Dendritic cell treated with granulocyte-macrophage colony-stimulating factor and Interleukin-4, amounts not matched to agents 40 ng/mL and 50 ng/mL, for 4 days (primary cell): Measurements from ENCODE around the gene SYNPO2.

Source experiments
- H3K27ac Mint-ChIP-seq: one replicate; pipeline ENCODE4 v1.8.0; 2022; ENCODE audit warnings: mild to moderate bottlenecking, mixed read lengths
- H3K27me3 Mint-ChIP-seq: one replicate; pipeline ENCODE4 v1.8.0; 2022; ENCODE audit warnings: mild to moderate bottlenecking, mixed read lengths
- H3K36me3 Mint-ChIP-seq: one replicate; pipeline ENCODE4 v1.8.0; 2022; ENCODE audit warnings: low read depth, mixed read lengths
- H3K4me1 Mint-ChIP-seq: one replicate; pipeline ENCODE4 v1.8.0; 2022; ENCODE audit warnings: low read depth, mixed read lengths
- H3K4me3 Mint-ChIP-seq: one replicate; pipeline ENCODE4 v1.8.0; 2022; ENCODE audit warnings: mild to moderate bottlenecking, moderate library complexity, mixed read lengths
- H3K9me3 Mint-ChIP-seq: one replicate; pipeline ENCODE4 v1.8.0; 2022; ENCODE audit warnings: mixed read lengths
- intact Hi-C: fragments of 100-400 bp; cut with micrococcal nuclease; formaldehyde crosslinking; loops from one replicate; pipeline ENCODE4 v1.15.0; 2022

SYNPO2 gene

GRCh38 chr4:118931786-118932185, 43.1 kb downstream of the SYNPO2 start:
- H3K36me3 Mint-ChIP-seq: no peaks in the 10 kb centered on the region
- H3K9me3 Mint-ChIP-seq: no peaks in the 10 kb centered on the region
- no peak overlapping the region for H3K27ac Mint-ChIP-seq
- peaks cover 5% of the 10 kb centered on the region for H3K4me1 Mint-ChIP-seq
- H3K27me3 Mint-ChIP-seq: no peaks in the 10 kb centered on the region
- H3K4me3 Mint-ChIP-seq: no peak overlapping the region
- intact Hi-C loops: no loop called here

- Mint-ChIP-seq H3K27ac (no peak overlapping the region), H3K9me3 (no peaks in the 10 kb centered on the region), H3K4me1 (peaks cover 5% of the 10 kb centered on the region), H3K4me3 (no peak overlapping the region), H3K36me3 (no peaks in the 10 kb centered on the region), H3K27me3 (no peaks in the 10 kb centered on the region)
- intact Hi-C loops: no loop called here
These were observed 47.2 kb downstream of the SYNPO2 start for GRCh38 chr4:118935819-118936218.

GRCh38 chr4:118936406-118936805, 47.8 kb downstream of the SYNPO2 start:
- Mint-ChIP-seq H3K36me3 (no peaks in the 10 kb centered on the region), H3K4me3 (no peak overlapping the region), H3K9me3 (no peaks in the 10 kb centered on the region), H3K4me1 (peaks cover 5% of the 10 kb centered on the region), H3K27ac (no peak overlapping the region), H3K27me3 (no peaks in the 10 kb centered on the region)
- intact Hi-C loops: no loop called here

- H3K36me3 Mint-ChIP-seq: no peaks in the 10 kb centered on the region
- H3K4me3 Mint-ChIP-seq: no peak overlapping the region
- H3K9me3 Mint-ChIP-seq: no peaks in the 10 kb centered on the region
- intact Hi-C loops: no loop called here
- no peak overlapping the region for H3K27ac Mint-ChIP-seq
- H3K4me1 Mint-ChIP-seq: peaks cover 5% of the 10 kb centered on the region
- H3K27me3 Mint-ChIP-seq: no peaks in the 10 kb centered on the region
These were observed 50.6 kb downstream of the SYNPO2 start for GRCh38 chr4:118939169-118939783.

GRCh38 chr4:118941149-118941548, 52.5 kb downstream of the SYNPO2 start:
- Mint-ChIP-seq H3K4me3 (no peak overlapping the region), H3K4me1 (no peaks in the 10 kb centered on the region), H3K9me3 (no peaks in the 10 kb centered on the region), H3K27me3 (no peaks in the 10 kb centered on the region), H3K27ac (no peak overlapping the region), H3K36me3 (no peaks in the 10 kb centered on the region)
- intact Hi-C loops: no loop called here

GRCh38 chr4:118941799-118942198, 53.1 kb downstream of the SYNPO2 start:
- H3K9me3 Mint-ChIP-seq: no peaks in the 10 kb centered on the region
- H3K4me3 Mint-ChIP-seq: no peak overlapping the region
- intact Hi-C loops: no loop called here
- no peaks in the 10 kb centered on the region for H3K36me3 Mint-ChIP-seq
- H3K27ac Mint-ChIP-seq: no peak overlapping the region
- H3K4me1 Mint-ChIP-seq: no peaks in the 10 kb centered on the region
- no peaks in the 10 kb centered on the region for H3K27me3 Mint-ChIP-seq

GRCh38 chr4:118942465-118942864, 53.8 kb downstream of the SYNPO2 start:
- intact Hi-C loops: no loop called here
- no peaks in the 10 kb centered on the region for H3K9me3 Mint-ChIP-seq
- no peak overlapping the region for H3K4me3 Mint-ChIP-seq
- no peak overlapping the region for H3K27ac Mint-ChIP-seq
- H3K4me1 Mint-ChIP-seq: no peaks in the 10 kb centered on the region
- H3K27me3 Mint-ChIP-seq: no peaks in the 10 kb centered on the region
- no peaks in the 10 kb centered on the region for H3K36me3 Mint-ChIP-seq

GRCh38 chr4:118947095-118947494, 58.4 kb downstream of the SYNPO2 start:
- Mint-ChIP-seq H3K36me3 (no peaks in the 10 kb centered on the region), H3K4me3 (no peak overlapping the region), H3K27me3 (no peaks in the 10 kb centered on the region), H3K27ac (no peak overlapping the region), H3K4me1 (no peaks in the 10 kb centered on the region), H3K9me3 (no peaks in the 10 kb centered on the region)
- intact Hi-C loops: no loop called here

- no peaks in the 10 kb centered on the region for H3K27me3 Mint-ChIP-seq
- no peak overlapping the region for H3K4me3 Mint-ChIP-seq
- no peak overlapping the region for H3K27ac Mint-ChIP-seq
- H3K4me1 Mint-ChIP-seq: no peaks in the 10 kb centered on the region
- H3K36me3 Mint-ChIP-seq: no peaks in the 10 kb centered on the region
- intact Hi-C loops: no loop called here
- H3K9me3 Mint-ChIP-seq: no peaks in the 10 kb centered on the region
These were observed 60.0 kb downstream of the SYNPO2 start for GRCh38 chr4:118948545-118949144.

GRCh38 chr4:118950224-118950623, 61.6 kb downstream of the SYNPO2 start:
- H3K27me3 Mint-ChIP-seq: no peaks in the 10 kb centered on the region
- intact Hi-C loops: no loop called here
- no peaks in the 10 kb centered on the region for H3K36me3 Mint-ChIP-seq
- no peak overlapping the region for H3K4me3 Mint-ChIP-seq
- no peak overlapping the region for H3K27ac Mint-ChIP-seq
- no peaks in the 10 kb centered on the region for H3K9me3 Mint-ChIP-seq
- no peaks in the 10 kb centered on the region for H3K4me1 Mint-ChIP-seq

- Mint-ChIP-seq H3K27me3 (no peaks in the 10 kb centered on the region), H3K4me1 (no peaks in the 10 kb centered on the region), H3K27ac (no peak overlapping the region), H3K9me3 (no peaks in the 10 kb centered on the region), H3K36me3 (no peaks in the 10 kb centered on the region), H3K4me3 (no peak overlapping the region)
- intact Hi-C loops: no loop called here
These were observed 62.4 kb downstream of the SYNPO2 start for GRCh38 chr4:118950929-118951570.

- Mint-ChIP-seq H3K4me3 (no peak overlapping the region), H3K9me3 (no peaks in the 10 kb centered on the region), H3K27me3 (no peaks in the 10 kb centered on the region), H3K36me3 (no peaks in the 10 kb centered on the region), H3K27ac (no peak overlapping the region), H3K4me1 (no peaks in the 10 kb centered on the region)
- intact Hi-C loops: no loop called here
These were observed 64.6 kb downstream of the SYNPO2 start for GRCh38 chr4:118953276-118953675.

GRCh38 chr4:118954246-118954645, 65.6 kb downstream of the SYNPO2 start:
- Mint-ChIP-seq H3K27ac (no peak overlapping the region), H3K4me1 (no peaks in the 10 kb centered on the region), H3K9me3 (no peaks in the 10 kb centered on the region), H3K36me3 (no peaks in the 10 kb centered on the region), H3K27me3 (no peaks in the 10 kb centered on the region), H3K4me3 (no peak overlapping the region)
- intact Hi-C loops: no loop called here

GRCh38 chr4:118955515-118955914, 66.9 kb downstream of the SYNPO2 start:
- H3K36me3 Mint-ChIP-seq: no peaks in the 10 kb centered on the region
- no peak overlapping the region for H3K4me3 Mint-ChIP-seq
- H3K4me1 Mint-ChIP-seq: no peaks in the 10 kb centered on the region
- no peak overlapping the region for H3K27ac Mint-ChIP-seq
- intact Hi-C loops: no loop called here
- H3K9me3 Mint-ChIP-seq: no peaks in the 10 kb centered on the region
- H3K27me3 Mint-ChIP-seq: no peaks in the 10 kb centered on the region
